ENCODE results near the gene EMILIN3. TPM values are rescaled to one million over a fixed set of nuclear protein-coding genes. Genes with fewer than 3 reads are reported as not detected.

Gene EMILIN3
- 0.20 and 0.31 TPM in 2 replicates for total RNA-seq

GRCh38 chr20:41366546-41367392, at the start of gene EMILIN3:
Gene EMILIN3 (minus strand): TSS chr20:41366818. CDS start chr20:41366634, 184 bp downstream.

GRCh38 chr20:41340327-41341055, 26.1 kb downstream of the EMILIN3 start, which contains the start of gene LPIN3:
Gene LPIN3 (plus strand): TSS chr20:41340821. CDS start chr20:41345804, 4,983 bp downstream.

GRCh38 chr20:41317546-41318270, 48.9 kb downstream of the EMILIN3 start, which contains the start of gene ZHX3:
Gene ZHX3 (minus strand): TSS chr20:41317731. CDS start chr20:41204916, 112,815 bp downstream.

Other genes starting within 250 kb of the EMILIN3 start
- 35.0 and 60.1 TPM in 2 replicates for gene PLCG1, start 229.3 kb downstream of the EMILIN3 start, total RNA-seq
- 41.6 and 57.7 TPM in 2 replicates for gene ZHX3, start 49.1 kb downstream of the EMILIN3 start, total RNA-seq
- gene LPIN3, start 26.0 kb downstream of the EMILIN3 start, total RNA-seq = 7.5 and 10.0 TPM in 2 replicates

All from cardiac ventricle fibroblast (primary cell).